Activated CD8-positive, alpha-beta memory T cell treated with anti-CD3 and anti-CD28 coated beads, Interleukin-2, amount 50 U/mL, for 1 hour (primary cell): ENCODE data around the gene STIM2.
"Not testable (repeated sequence)": the region's sequence is repeated elsewhere in the genome, so short reads cannot be mapped to it uniquely, and the experiment has no call there.

Source experiments
- DNase-seq: peaks from one replicate; pipeline ENCODE4 v3.0.0-alpha.2; 2020; ENCODE audit errors: extremely low read depth

The STIM2 gene

GRCh38 chr4:27001398-27002164, 140.9 kb downstream of the STIM2 start:
- DNase-seq, result no peak

- DNase-seq, result no peak
These were observed 143.0 kb downstream of the STIM2 start for GRCh38 chr4:27003642-27004113.

DNA sequence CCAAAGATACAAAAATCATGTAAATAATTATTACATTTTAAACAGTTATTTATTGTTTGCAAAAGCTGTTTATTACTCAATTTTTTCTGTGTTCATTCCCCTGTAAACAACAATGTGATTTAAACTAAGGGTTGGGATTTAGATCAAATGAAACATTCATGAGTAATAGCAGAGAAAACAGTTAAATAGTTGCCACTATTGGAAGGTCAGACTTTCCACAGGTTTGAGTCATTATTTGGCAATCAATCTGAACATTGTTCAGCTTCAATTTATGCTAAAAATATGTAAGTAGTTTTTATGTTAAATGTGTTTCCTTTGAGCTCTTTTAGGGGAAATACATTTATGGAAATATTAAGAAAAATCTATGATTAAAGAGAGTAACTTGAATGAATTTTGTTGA, 144.9 kb downstream of the STIM2 start:
- DNase-seq, result no peak

DNA sequence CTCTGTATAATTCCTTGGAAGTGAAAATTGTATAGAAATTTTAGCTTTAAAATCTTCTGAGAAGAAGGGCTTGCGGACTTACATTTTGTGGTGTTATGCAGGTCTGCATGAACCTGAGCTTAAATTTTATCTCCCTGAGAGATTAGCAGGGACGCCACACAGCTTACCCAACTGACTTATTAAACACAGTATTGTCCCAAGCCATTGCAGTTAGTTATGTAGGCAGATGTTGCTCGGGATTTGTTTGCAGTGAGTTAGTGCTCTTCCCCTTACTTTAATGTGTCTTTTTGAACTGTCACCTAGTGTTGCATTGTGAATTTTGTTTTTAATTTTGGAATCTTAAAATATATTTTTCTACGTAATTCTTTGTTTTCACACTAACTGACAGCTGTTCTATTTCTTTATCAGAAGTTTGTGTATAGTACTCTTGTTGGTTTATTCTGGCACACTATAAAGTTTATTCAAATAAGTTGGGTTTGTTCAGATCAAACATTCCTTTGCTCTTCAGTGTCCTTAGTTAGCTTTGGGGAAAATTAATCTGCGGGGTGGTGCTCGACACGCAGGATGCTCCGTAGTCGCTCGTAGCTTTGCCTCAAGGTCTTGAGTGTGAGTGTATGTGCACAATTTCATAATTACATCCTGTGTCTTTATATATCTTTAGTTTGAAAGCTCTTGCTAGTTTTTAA, 145.4 kb downstream of the STIM2 start:
- DNase-seq, result no peak

DNA sequence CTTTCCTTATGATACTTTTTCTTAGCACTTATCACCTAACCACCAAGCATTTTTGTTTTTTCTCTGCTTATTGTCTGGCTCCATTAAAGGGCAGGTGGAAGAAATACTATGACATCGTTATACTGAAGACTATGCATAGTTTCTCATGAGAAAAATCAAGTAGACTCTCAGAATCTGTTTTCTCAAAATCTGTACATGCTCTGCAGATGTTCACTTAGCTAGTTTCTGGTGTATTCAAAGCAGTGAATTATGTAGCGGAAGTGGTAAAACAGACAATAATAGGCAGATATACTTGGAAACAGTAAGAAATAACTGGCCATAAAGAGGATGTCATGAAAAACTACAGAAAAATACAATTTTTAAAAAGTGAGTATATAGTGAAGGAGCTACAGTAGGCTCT, 146.0 kb downstream of the STIM2 start:
- DNase-seq, result no peak

GRCh38 chr4:27007507-27007906, 146.9 kb downstream of the STIM2 start:
- DNase-seq, result no peak

DNA sequence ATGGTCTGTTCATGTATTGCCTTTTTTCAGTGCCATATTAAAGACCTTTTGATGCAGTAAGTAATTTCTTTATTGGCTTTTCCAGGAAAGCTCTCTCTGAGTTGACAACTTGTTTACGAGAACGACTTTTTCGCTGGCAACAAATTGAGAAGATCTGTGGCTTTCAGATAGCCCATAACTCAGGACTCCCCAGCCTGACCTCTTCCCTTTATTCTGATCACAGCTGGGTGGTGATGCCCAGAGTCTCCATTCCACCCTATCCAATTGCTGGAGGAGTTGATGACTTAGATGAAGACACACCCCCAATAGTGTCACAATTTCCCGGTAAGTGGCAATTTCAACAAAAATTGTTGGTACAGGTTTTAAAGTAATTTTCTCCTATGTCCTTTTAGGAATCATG, 148.0 kb downstream of the STIM2 start:
- no peak for DNase-seq

DNA sequence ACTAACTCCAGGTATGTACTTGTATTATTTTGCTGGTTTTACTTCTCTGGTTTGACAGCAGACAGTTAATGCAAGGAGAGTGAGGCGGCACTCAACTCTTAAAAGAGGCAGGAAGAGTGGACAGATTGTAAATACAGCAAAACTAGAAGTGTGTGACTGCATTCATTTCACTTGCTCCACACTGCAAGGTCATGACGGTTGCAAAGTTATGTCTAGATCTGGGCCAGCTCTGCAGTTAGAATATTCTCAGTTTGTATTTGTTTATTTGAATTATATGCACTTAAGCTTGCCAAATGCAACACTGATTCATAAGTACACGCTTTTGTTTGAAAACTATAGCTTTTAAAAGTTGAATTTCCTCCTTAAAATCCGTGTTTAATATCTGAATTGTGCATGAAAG, 148.9 kb downstream of the STIM2 start:
- no peak for DNase-seq

DNA sequence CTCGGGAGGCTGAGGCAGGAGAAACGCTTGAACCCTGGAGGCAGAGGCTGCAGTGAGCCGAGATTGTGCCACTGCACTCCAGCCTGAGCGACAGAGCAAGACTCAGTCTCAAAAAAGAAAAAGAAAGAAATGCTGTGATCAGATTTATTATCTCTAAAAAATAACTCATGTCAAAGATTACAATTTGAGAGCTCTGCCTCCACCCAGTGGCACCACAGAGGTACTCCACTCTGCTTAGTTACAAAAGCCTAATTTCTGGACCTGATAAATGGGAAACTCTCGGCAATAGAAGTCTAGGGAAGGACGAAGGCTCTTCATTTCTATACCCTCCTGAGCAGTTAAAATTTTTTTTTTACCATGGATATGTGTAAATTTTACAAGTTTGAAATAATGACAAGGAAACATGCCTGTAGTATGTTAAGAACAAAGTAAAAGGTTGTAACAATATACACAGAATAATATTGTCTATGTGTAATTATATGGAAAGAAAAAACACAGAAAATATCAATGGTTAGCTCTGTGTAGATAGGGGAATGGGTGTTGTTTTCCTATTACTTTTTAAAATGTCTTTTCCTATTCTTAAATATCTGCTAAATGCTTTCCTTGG, 149.8 kb downstream of the STIM2 start:
- DNase-seq, result no peak

DNA sequence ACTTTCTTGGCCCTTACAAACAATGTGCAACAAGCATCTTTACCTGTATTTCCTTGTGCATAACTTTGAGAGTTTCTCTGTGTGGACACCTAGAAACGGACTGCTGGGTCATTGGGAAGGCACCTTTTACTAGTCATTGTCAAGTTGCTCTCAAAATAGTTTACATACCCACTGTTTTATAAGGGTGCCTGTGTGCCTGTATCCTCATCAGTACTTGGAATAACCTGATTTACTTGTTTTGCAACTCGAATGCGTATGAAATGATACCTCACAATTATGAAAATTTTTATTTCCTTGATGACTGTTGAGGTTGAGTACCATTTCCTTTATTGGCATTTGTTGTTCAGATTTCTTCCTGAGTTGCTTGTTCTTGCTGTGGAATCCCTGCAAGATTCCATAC, 150.8 kb downstream of the STIM2 start:
- no peak for DNase-seq

DNA sequence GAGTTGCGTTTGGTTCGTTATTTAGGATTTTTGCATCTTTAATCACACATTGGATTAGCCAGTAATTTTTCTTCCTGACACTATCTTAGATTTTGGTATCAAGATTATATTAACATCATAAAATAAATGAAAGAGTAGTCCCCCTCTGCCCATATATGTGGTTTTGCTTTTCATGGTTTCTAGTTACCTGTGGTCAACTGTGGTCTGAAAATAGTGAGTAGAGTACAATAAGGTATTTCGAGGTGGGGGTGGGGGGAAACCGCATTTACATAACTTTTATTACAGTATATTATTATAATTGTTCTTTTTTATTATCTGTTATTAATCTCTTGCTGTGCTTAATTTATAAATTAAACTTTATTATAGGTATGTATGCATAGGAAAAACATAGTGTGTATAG, 152.4 kb downstream of the STIM2 start:
- no peak for DNase-seq

DNA sequence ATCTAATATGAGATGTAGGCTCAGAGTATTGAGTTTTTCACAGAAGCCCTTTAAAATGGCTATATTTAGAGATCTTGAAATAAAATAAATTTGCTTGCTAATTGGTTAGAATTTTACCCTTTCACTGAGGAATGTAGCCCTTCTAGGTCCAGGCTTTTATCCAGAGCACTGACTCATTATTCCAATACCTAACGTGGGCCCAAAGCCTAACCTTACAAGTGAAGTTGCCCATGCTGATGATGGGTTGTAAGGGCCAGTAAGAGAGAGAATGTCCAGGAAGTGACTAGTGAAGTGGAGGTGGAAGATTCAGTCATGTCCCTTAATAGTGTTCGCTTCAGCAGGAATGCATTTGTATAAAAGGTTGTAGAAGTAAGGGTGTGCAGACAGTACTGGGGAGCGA, 155.9 kb downstream of the STIM2 start:
- DNase-seq, result no peak

DNA sequence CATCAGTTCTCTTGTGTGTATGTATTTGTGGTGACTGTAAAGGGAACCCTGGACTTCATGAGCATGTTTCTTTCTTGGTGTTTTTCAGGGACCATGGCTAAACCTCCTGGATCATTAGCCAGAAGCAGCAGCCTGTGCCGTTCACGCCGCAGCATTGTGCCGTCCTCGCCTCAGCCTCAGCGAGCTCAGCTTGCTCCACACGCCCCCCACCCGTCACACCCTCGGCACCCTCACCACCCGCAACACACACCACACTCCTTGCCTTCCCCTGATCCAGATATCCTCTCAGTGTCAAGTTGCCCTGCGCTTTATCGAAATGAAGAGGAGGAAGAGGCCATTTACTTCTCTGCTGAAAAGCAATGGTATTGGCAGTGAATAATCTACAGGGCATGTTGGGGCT, 157.0 kb downstream of the STIM2 start:
- no peak for DNase-seq

GRCh38 chr4:27018076-27018475, 157.4 kb downstream of the STIM2 start:
- DNase-seq, result no peak

GRCh38 chr4:27018910-27019309, 158.3 kb downstream of the STIM2 start:
- DNase-seq, result no peak

DNA sequence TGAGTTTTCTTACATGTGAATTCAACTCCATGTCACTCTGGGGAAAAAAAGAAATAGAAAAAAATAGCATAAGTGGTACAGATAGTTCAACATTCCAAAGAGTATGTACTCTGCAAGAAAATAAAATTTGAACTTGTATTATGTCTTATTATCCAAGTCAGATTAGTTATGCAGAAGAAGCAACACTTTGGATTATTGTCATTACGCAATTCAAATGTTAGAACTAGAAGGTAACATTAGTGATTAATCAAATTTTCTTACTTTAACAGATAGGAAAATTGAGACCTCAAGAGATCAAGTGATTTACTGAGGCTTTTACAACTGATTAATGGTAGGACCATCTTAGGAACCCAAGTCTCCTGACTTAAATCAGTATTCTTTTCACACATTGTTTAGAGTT, 159.1 kb downstream of the STIM2 start:
- no peak for DNase-seq

DNA sequence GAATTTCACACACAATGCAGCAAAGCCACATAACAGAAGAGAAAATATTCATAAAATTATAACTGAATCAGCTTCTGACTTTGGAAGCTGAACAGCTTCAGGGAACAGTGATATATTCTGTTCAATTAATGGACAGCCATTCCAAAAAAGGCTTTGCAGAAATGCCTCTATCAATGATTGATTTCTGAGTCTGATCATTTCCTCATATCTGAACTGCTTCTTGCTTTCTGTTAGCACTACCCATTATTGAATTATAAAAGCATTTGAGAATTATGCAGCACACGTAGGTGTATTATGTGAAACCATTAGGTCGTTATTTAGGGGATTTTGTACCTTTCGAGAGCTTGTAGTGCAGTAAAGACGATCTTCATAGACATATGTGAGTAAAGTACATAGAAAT, 159.6 kb downstream of the STIM2 start:
- no peak for DNase-seq

GRCh38 chr4:27020603-27021002, 160.0 kb downstream of the STIM2 start:
- DNase-seq, result no peak

DNA sequence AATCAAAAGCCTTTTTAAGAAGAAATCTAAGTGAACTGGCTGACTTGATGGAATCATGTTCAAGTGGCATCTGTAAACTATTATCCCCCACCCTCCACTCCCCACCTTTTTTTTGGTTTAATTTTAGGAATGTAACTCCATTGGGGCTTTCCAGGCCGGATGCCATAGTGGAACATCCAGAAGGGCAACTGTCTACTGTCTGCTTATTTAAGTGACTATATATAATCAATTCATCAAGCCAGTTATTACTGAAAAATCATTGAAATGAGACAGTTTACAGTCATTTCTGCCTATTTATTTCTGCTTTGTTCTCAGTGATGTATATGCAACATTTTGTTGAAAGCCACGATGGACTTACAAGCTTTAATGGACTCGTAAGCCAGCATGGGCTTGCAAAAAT, 162.3 kb downstream of the STIM2 start:
- no peak for DNase-seq

GRCh38 chr4:27023366-27023765, 162.7 kb downstream of the STIM2 start:
- DNase-seq, result no peak

DNA sequence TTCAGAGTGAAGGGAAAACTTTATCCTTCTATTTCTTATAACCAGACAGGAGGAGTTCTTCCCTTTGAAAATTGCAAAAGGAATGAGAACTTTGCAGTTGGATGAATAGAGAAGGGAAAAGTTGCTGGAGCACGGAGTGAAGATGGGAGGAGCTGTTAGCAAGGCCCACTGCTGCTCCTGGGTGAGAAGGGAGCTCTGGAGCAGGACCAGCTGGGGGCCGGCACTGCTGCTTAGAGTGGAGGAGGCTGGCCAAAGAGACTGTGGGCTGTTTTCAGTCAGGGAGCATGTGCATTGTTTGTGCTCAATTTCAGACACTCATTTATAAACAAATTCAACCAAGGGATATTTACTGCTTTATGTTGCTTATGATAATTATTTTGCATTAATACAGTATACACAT, 164.2 kb downstream of the STIM2 start:
- DNase-seq, result no peak

- no peak for DNase-seq
These were observed 166.8 kb downstream of the STIM2 start for GRCh38 chr4:27027428-27027827.

DNA sequence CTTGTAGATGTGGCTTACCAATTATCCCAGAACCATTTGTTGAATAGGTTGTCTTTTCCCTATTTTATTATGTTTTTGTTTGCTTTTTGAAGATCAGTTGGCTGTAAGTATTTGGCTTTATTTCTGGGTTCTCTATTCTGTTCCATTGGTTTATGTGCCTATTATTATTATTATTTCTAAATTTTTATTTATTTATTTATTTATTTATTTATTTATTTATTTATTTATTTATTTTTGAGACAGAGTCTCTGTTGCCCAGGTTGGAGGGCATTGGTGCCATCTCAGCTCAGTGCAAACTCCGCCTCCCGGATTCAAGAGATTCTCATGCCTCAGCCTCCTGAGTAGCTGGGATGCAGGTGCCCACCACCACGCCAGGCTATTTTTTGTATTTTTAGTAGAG, 174.5 kb downstream of the STIM2 start:
- not testable (repeated sequence) for DNase-seq
